ENCODE data around the gene PCDHA1.

The PCDHA1 gene

DNA sequence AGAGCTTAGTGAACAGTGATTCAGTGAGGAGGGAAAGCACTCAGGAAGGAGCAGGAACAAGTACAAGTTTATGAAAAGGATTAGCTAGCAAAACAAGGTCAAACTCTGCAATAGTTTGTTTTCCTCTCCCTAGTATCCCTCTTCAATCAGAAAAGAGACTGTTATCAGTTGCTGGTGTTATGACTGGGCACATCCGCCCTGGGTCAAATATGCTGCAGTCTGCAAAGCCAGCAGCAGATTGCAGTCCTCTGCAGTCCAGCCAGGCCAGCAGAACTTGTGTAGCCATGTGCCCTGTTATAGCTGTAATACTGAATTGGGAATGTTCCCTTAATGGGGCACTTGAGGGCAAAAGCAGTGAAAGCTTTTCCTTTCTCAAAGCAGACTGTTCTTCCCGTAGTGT is 192.3 kb downstream of the PCDHA1 start:
- H3K4me3 ChIP-seq: no peak overlapping the region
- TF ChIP-seq, protein P1, sequence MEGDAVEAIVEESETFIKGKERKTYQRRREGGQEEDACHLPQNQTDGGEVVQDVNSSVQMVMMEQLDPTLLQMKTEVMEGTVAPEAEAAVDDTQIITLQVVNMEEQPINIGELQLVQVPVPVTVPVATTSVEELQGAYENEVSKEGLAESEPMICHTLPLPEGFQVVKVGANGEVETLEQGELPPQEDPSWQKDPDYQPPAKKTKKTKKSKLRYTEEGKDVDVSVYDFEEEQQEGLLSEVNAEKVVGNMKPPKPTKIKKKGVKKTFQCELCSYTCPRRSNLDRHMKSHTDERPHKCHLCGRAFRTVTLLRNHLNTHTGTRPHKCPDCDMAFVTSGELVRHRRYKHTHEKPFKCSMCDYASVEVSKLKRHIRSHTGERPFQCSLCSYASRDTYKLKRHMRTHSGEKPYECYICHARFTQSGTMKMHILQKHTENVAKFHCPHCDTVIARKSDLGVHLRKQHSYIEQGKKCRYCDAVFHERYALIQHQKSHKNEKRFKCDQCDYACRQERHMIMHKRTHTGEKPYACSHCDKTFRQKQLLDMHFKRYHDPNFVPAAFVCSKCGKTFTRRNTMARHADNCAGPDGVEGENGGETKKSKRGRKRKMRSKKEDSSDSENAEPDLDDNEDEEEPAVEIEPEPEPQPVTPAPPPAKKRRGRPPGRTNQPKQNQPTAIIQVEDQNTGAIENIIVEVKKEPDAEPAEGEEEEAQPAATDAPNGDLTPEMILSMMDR (IDR thresholded peaks at IDR 0.05): no peak
- H3K27ac ChIP-seq: no peak overlapping the region
- DNase-seq (ENCODE audit: low spot score): no peak

DNA sequence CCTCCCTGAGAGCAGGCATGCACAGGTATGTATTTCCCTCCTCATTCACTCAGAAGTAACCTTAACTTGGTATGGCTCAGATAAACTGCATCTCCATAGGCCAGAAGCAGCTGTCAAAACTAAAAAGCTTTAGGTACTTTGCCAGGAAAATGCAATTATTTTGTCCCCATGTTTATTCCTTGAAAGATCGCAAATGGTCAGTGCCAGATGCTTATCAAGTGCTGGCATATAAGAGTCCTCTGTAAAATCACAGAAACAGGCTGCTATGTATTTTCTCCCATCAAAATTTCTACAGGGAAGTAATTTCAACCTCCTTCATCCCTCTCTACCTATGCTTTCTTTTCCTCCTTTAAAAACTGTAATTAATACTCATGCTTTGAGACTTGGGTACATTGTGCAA is 193.0 kb downstream of the PCDHA1 start:
- no peak for DNase-seq (ENCODE audit: low spot score)
- Histone ChIP-seq H3K27ac (no peak overlapping the region), H3K4me3 (no peak overlapping the region)
- TF ChIP-seq, protein P1 (IDR thresholded peaks at IDR 0.05): no peak

DNA sequence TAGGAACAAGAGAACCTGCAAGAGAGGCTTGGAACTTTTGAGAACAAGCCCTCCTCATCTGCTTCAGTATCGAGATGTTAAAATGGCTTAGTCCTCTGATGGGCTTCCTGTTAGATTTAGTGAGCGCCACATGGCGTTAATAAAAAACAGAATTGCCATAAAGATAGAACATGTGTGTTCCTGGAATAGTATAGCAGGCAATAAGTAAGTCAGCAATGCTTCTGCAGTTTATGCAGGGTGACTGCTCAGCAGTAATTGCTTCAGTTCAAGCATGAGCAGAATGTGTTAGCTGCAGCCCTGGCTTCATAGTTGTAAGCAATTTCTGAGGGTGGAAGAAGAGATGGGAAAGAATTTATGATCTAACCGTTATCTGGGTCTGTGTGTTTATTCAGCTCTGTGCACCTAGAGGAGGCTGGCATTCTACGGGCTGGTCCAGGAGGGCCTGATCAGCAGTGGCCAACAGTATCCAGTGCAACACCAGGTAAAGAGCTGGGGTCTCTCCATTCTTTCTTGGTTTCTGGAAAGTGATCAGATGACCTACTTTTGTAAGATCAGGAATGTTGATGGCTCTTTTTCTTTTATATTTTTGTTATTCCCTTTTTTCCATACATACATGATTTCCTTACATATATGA is 196.3 kb downstream of the PCDHA1 start:
- DNase-seq (ENCODE audit: low spot score): no peak

DNA sequence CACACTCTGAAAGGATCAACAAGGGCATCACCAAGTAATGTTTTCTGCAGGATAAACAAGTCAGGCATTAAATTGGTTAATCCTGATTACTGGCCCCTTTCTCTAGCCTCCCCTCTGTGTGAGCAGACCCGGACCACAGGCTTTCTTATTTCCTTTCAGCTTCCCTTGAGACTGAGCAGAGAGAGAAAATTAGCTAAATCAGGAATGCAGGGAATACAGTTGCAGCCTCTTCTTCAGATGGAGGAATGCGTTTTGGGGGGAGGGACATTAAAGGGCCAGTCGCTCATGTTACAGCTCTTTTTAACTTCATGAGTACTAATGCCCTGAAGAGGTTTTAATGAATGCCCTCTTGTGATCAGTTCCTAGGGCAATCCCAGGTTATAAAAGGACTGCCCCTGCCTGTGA is 200.2 kb downstream of the PCDHA1 start:
- Histone ChIP-seq H3K4me3 (no peak overlapping the region), H3K27ac (no peak overlapping the region)
- TF ChIP-seq, protein P1 (IDR thresholded peaks at IDR 0.05): no peak
- no peak for DNase-seq (ENCODE audit: low spot score)

More for the DNA sequence above, 196.3 kb downstream of the PCDHA1 start:
- TF ChIP-seq, protein P1 (IDR thresholded peaks at IDR 0.05): no peak
- Histone ChIP-seq H3K4me3 (no peak overlapping the region), H3K27ac (no peak overlapping the region)

DNA sequence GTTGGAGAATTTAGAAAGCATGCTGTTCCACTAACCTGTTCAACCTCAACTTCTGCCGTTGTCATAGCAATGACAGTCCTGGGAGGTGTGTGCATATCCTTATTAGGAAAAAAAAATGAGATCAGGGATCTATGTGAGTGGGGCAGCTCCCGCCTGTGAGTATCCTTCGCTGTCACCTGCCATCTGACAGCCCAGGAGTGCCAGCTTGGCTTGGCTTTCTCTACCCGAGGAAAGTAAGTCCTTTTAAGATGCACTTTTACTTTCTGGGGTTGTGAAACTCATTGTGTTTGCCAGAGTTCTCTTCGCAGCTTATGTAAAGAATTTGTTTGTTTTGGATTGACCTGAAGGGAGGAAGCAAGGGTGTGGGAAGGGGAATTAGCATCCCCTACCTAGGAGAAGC is 202.2 kb downstream of the PCDHA1 start:
- H3K27ac ChIP-seq: no peak overlapping the region
- TF ChIP-seq, protein P1 (IDR thresholded peaks at IDR 0.05): no peak
- H3K4me3 ChIP-seq: no peak overlapping the region
- DNase-seq (ENCODE audit: low spot score): no peak

DNA sequence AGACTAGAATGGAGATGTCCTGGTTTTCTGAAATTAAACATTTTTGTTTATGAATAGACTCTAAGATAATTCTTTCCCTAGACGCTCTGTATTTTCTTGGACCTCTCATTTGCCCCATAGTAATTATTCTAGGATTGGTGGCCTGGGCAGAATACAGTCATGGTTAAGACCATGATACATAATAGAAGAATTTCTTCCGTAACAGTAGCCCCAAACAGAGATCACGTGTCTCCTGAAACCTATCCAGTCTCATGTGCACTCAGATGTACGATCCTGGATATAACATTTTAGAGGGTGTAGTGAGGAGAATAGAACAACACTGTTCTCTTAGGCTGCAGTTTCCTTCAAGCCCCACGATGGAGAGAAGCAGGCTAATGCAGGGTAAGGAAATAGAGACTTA is 202.7 kb downstream of the PCDHA1 start:
- no peak for DNase-seq (ENCODE audit: low spot score)
- H3K27ac ChIP-seq: no peak overlapping the region
- TF ChIP-seq, protein P1 (IDR thresholded peaks at IDR 0.05): no peak
- no peak overlapping the region for H3K4me3 ChIP-seq

DNA sequence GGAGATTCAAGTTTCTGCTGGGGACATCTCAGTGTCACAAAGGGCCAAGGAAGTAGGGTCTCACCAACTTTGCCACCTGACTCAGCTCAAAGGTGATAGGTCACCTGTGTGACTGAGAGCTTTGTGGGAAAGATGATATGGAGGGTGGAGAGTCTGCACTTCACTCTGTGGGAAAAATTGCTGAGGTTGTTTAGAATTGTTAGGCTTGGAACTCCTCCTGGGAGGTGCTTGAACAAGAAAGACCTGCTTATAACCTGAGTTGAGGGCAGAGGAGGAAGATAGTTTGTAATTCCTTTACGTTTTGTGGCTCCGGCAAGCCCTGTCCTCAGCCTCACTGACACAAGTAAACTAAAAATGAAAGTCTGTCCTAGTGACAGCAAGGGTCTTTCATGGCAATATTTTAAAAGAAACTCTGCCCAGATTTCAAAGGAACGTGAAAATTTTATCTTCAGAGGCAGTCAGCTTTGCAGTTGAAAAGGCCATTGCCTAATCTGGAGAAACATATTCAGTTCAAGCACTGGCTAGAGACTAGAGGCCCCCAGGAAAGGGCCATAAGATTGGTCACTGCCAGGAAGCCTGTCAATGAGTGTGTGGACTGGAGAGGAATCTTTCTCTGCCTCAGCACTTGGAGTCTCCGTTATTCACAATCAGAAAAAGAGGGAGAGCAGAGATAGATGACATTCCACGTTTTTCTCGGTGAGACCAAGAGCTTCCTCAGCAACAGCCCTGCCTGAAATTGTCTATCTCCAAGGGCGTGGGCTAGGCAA is 203.5 kb downstream of the PCDHA1 start:
- no peak for DNase-seq (ENCODE audit: low spot score)
- Histone ChIP-seq H3K27ac (no peak overlapping the region), H3K4me3 (no peak overlapping the region)
- TF ChIP-seq, protein P1 (IDR thresholded peaks at IDR 0.05): no peak

Measured in coronary artery (tissue), 2 donors.